A549 (cell line): ENCODE measurements around the gene NRSN2. TPM values are rescaled to one million over a fixed set of nuclear protein-coding genes. Genes with fewer than 3 reads are reported as not detected.

Experiments used
- ATAC-seq, 2 experiments: fragments of 200-7000 bp in 1 of 2; fragments of >200 bp in 1 of 2; cut with Nextera tagmentation in 1 of 2; cut with Tn5 transposase in 1 of 2; 3 replicates each; pipeline versions ENCODE4 v1.8.0 to v1.9.1; 2018 to 2020; ENCODE audit warnings: mild to moderate bottlenecking in 1 of 2, moderate library complexity in 1 of 2
- CTCF ChIA-PET: fragments of 300-600 bp; sonication (Branson Sonifier 250); formaldehyde crosslinking; extraction: SDS; loops from one replicate; lab custom pipeline; 2021; ENCODE audit warnings: antibody characterized with exemption, inconsistent platforms; lab: Yijun Ruan, JAX
- POLR2A ChIA-PET: fragments of 350-600 bp; formaldehyde crosslinking; extraction: SDS; loops from one replicate; lab custom pipeline; 2021; ENCODE audit warnings: antibody characterized with exemption, inconsistent platforms; lab: Yijun Ruan, JAX
- DNase-seq, 2 experiments: peaks; one replicate each; pipeline versions ENCODE4 v3.0.0 to v3.0.0-alpha.2; 2011 to 2016; ENCODE audit warnings: low read depth in 1 of 2, low spot score in 1 of 2
- FAIRE-seq: peaks from 2 replicates; lab custom pipeline; 2011; peaks lifted over from hg19 to GRCh38; lab: Jason Lieb, UNC
- H3K27ac ChIP-seq, 2 experiments: fragments of >200 bp; sonication (Bioruptor Twin); formaldehyde crosslinking; 3 replicates each; pipeline ENCODE4 v1.5.1; 2016 to 2017
- H3K4me1 ChIP-seq: fragments of >200 bp; sonication (Bioruptor Twin); formaldehyde crosslinking; 3 replicates; pipeline ENCODE4 v1.6.1; 2016
- H3K4me2 ChIP-seq: fragments of >200 bp; sonication (Bioruptor Twin); formaldehyde crosslinking; 3 replicates; pipeline ENCODE4 v1.6.1; 2016
- H3K4me3 ChIP-seq: fragments of >200 bp; sonication (Bioruptor Twin); formaldehyde crosslinking; 3 replicates; pipeline ENCODE4 v1.5.1; 2016
- H3K9me3 ChIP-seq: fragments of >200 bp; sonication (Bioruptor Twin); formaldehyde crosslinking; 3 replicates; pipeline ENCODE4 v1.6.1; 2016
- CHD4 ChIP-seq: fragments of 200-600 bp; sonication (generic); IDR thresholded peaks from 2 replicates; pipeline ENCODE4 v1.6.1; 2016; ENCODE audit warnings: antibody characterized with exemption, mild to moderate bottlenecking, borderline replicate concordance
- EP300 ChIP-seq, 2 experiments: fragments of >200 bp; sonication (Bioruptor Twin); formaldehyde crosslinking; IDR thresholded peaks; 2 replicates in 1 of 2; 3 replicates in 1 of 2; pipeline ENCODE4 v1.6.1; 2016 to 2017
- ESRRA ChIP-seq: fragments of 150-350 bp; IDR thresholded peaks from 2 replicates; pipeline ENCODE4 v1.6.1; 2014; ENCODE audit warnings: mild to moderate bottlenecking, low read length, borderline replicate concordance
- FOSL2 ChIP-seq, 2 experiments: fragments of 450-650 bp in 1 of 2; fragments of >200 bp in 1 of 2; sonication (Bioruptor Twin) in 1 of 2; formaldehyde crosslinking; IDR thresholded peaks; 2 replicates each; pipeline versions ENCODE4 v1.5.0 to v1.6.1; 2016 to 2020; ENCODE audit warnings: mild to moderate bottlenecking in 1 of 2, moderate library complexity in 1 of 2
- FOXS1 ChIP-seq: fragments of 250-450 bp; sonication (Bioruptor Pico); IDR thresholded peaks from 2 replicates; pipeline ENCODE4 v1.5.0; 2020; ENCODE audit warnings: mild to moderate bottlenecking, moderate library complexity
- HOXB13 ChIP-seq: fragments of 250-450 bp; sonication (Bioruptor Pico); IDR thresholded peaks from 2 replicates; pipeline ENCODE4 v1.5.0; 2020; ENCODE audit warnings: low read depth, mild to moderate bottlenecking, moderate library complexity
- JUNB ChIP-seq: fragments of >200 bp; sonication (Bioruptor Twin); formaldehyde crosslinking; IDR thresholded peaks from 2 replicates; pipeline ENCODE4 v1.6.1; 2016
- KDM5A ChIP-seq: fragments of 200-600 bp; sonication (generic); IDR thresholded peaks from 2 replicates; pipeline ENCODE4 v1.6.1; 2016; ENCODE audit warnings: antibody characterized with exemption, mild to moderate bottlenecking
- MAZ ChIP-seq: fragments of 150-350 bp; IDR thresholded peaks from 2 replicates; pipeline ENCODE4 v1.6.1; 2014; ENCODE audit warnings: antibody characterized with exemption, low read depth, low read length, borderline replicate concordance
- MYC ChIP-seq: IDR thresholded peaks from 2 replicates; pipeline ENCODE4 v1.6.1; 2012; ENCODE audit warnings: mild to moderate bottlenecking, inconsistent platforms, low read length, improper control_type of control experiment, borderline replicate concordance
- NPAS2 ChIP-seq: fragments of 250-450 bp; sonication (Bioruptor Pico); IDR thresholded peaks from 2 replicates; pipeline ENCODE4 v1.8.0; 2022; ENCODE audit warnings: mild to moderate bottlenecking, moderate library complexity, borderline replicate concordance
- POLR2AphosphoS2 ChIP-seq: conservative IDR thresholded peaks from 2 replicates; pipeline ENCODE4 v1.6.1; 2012; ENCODE audit warnings: low read length, improper control_type of control experiment, inconsistent platforms
- RFX5 ChIP-seq: fragments of 450-650 bp; IDR thresholded peaks from 2 replicates; pipeline ENCODE4 v1.7.1; 2014; ENCODE audit warnings: antibody characterized with exemption, mild to moderate bottlenecking, moderate library complexity
- TP53 ChIP-seq: fragments of 250-450 bp; sonication (Bioruptor Pico); IDR thresholded peaks from 2 replicates; pipeline ENCODE4 v1.5.0; 2021; ENCODE audit warnings: mild to moderate bottlenecking, moderate library complexity
- WGBS: methylation state at CpG from one replicate; pipeline ENCODE4 v1.1.6; 2017; ENCODE audit errors: missing lambda C conversion rate; 5-methylcytosine and 5-hydroxymethylcytosine counted together
- polyA plus RNA-seq, 4 experiments: library from polyadenylated mRNA; depleted of rRNA in 3 of 4; stranded (reverse); fragments of >200 nt; fragmentation: RNase III in 1 of 4; extraction: RNeasy Plus Mini Kit Qiagen cat#74134 plus additional on column Dnase treatment in 1 of 4; gene quantifications; 2 replicates in 3 of 4; 3 replicates in 1 of 4; pipeline ENCODE4 v1.2.3, GENCODE V29; 2011 to 2017
- TF ChIP-seq, protein P1 (sequence below): fragments of >200 bp; sonication (Bioruptor Twin); formaldehyde crosslinking; IDR thresholded peaks from 2 replicates; pipeline ENCODE4 v1.6.1; 2016

The NRSN2 gene
- polyA plus RNA-seq, 2 of the 4 experiments (the other 2 are of a cell fraction) = 47.5 to 74.8 TPM

DNA sequence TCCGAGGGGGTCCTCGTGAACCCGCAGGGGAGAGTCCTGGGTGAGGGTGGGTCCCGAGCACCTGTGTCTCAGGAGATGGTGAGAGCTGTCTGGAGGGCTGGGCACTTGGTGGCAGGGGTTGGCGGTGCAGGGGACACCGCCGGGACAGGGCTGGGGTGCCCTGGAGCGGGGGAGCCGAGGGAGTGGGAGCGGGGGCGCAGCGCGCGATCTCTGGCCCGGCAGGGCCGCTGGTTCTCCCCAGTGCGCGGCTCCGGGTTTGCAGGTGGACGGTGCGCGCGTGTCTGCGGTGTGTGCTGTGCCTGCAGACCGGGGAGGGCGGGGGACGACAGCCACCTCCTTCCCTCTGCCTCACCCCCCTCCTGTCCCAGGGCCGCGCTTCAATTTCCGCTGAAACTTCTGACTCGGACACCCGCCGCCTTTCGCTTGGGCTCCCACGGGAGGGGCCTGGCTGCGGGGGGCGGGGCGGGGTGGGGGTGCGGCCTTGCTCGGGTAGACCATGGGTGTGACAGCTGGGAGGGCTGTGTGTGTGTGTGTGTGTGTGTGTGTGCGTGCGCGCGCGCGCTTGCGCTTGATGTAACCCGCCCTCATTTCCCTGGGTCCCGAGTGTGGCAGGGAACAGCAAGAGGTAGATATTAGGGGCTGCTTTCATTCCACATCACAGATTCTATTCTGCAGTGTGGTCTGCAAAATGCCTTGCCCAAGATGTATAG lies 34.8 kb downstream of the NRSN2 start (continued):
- no peak for TF ChIP-seq FOSL2 (IDR thresholded peaks at IDR 0.05)
- TF ChIP-seq FOSL2 (CRISPR knock-in tag; IDR thresholded peaks at IDR 0.05) = no peak
- TF ChIP-seq CHD4 = no peak
- no peak for TF ChIP-seq KDM5A

GRCh38 chr20:382291-383115 lies 35.6 kb downstream of the NRSN2 start:
- WGBS = 58% methylated on average over 8 of the region's 8 CpGs
- DNase-seq (no peak), FAIRE-seq (no peak), ATAC-seq (peak; percentile 46 to 52)
- Histone ChIP-seq H3K4me1 (peaks cover 62% of the 10 kb centered on the region), H3K4me3 (peak overlapping the region; percentile 93), H3K27ac (peak overlapping the region; percentile 94 to 98), H3K9me3 (no peaks in the 10 kb centered on the region), H3K4me2 (peak overlapping the region; percentile 87)
- ChIA-PET CTCF (interaction anchor here (1.0 to 50.3 kb wide), 7 partner anchors 11 to 56 kb away, joined by 3 to 1229 read pairs (median 85); no protein-coding TSS in a partner anchor), POLR2A (interaction anchor here (0.8 to 14.2 kb wide), 8 partner anchors 8 to 161 kb away, joined by 3 to 147 read pairs (median 12); partner anchors contain the start of genes CSNK2A1 and RBCK1)
- TF ChIP-seq JUNB (no peak), RFX5 (no peak), MYC (no peak), EP300 (IDR thresholded peaks at IDR 0.05) (no peak)

GRCh38 chr20:383889-384288 lies 37.0 kb downstream of the NRSN2 start:
- ChIA-PET CTCF (interaction anchor here (0.8 to 50.3 kb wide), 7 partner anchors 13 to 54 kb away, joined by 3 to 1229 read pairs (median 85); no protein-coding TSS in a partner anchor), POLR2A (interaction anchor here (3.1 to 14.2 kb wide), 4 partner anchors 13 to 24 kb away, joined by 19 to 147 read pairs (median 92); partner anchors contain the start of gene RBCK1)
- 0 out of 2 replicates have a peak, but pooled peaks have one; percentile 46 for TF ChIP-seq POLR2AphosphoS2
- TF ChIP-seq HOXB13 = no peak
- TF ChIP-seq TP53 (CRISPR knock-in tag) = no peak
- TF ChIP-seq NPAS2 (CRISPR knock-in tag) = no peak
- no peak for TF ChIP-seq ESRRA
- TF ChIP-seq, protein P1, sequence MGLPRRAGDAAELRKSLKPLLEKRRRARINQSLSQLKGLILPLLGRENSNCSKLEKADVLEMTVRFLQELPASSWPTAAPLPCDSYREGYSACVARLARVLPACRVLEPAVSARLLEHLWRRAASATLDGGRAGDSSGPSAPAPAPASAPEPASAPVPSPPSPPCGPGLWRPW = no peak
- no peak for TF ChIP-seq FOXS1 (CRISPR knock-in tag)
- Histone ChIP-seq H3K9me3 (no peaks in the 10 kb centered on the region), H3K4me1 (peaks cover 59% of the 10 kb centered on the region), H3K4me2 (peak overlapping the region; percentile 87; the same call in 2 of the 3 replicates), H3K4me3 (peak overlapping the region; percentile 8; the same call in 2 of the 3 replicates), H3K27ac (peak overlapping the region; percentile 94 to 98; a peak in 5 of 6 replicates)
- ATAC-seq (no peak), DNase-seq (no peak), FAIRE-seq (no peak)
- WGBS = 85% methylated on average over 5 of the region's 5 CpGs

- FAIRE-seq (no peak), DNase-seq (no peak), ATAC-seq (no peak)
- Histone ChIP-seq H3K4me3 (no peak overlapping the region), H3K4me1 (peaks cover 59% of the 10 kb centered on the region), H3K9me3 (no peaks in the 10 kb centered on the region), H3K4me2 (peak overlapping the region; percentile 87; the same call in 2 of the 3 replicates), H3K27ac (peak overlapping the region; percentile 94 to 98; a peak in 3 of 6 replicates)
- 92% methylated on average over 1 of the region's 1 CpG for WGBS
- POLR2A ChIA-PET = interaction anchor here (8.1 to 14.2 kb wide), 3 partner anchors 14 to 20 kb away, joined by 77 to 147 read pairs (median 106); no protein-coding TSS in a partner anchor
- CTCF ChIA-PET = interaction anchor here (0.8 to 50.3 kb wide), 6 partner anchors 13 to 261 kb away, joined by 3 to 1229 read pairs (median 102); no protein-coding TSS in a partner anchor
- TF ChIP-seq MAZ (no peak), POLR2AphosphoS2 (0 out of 2 replicates have a peak, but pooled peaks have one; percentile 14)
Observed at GRCh38 chr20:384723-385122, 37.8 kb downstream of the NRSN2 start.
